BLaER1 treated with 17β-estradiol and CSF1 and Interleukin-3, amounts not matched to agents 10 nM and 100 nM (cell line): ENCODE data around the gene TWF2.

ENCODE experiments used
- H3K27ac ChIP-seq, 11 experiments: shearing (Covaris generic); formaldehyde crosslinking; 2 replicates each; pipeline ENCODE4 v1.8.1; 2022
- H3K27me3 ChIP-seq, 11 experiments: shearing (Covaris generic); formaldehyde crosslinking; 2 replicates each; pipeline ENCODE4 v1.8.1; 2022
- H3K36me3 ChIP-seq, 11 experiments: shearing (Covaris generic); formaldehyde crosslinking; 2 replicates each; pipeline ENCODE4 v1.8.1; 2022
- H3K4me1 ChIP-seq, 10 experiments: shearing (Covaris generic); formaldehyde crosslinking; 2 replicates each; pipeline ENCODE4 v1.8.1; 2022
- H3K4me2 ChIP-seq, 11 experiments: shearing (Covaris generic); formaldehyde crosslinking; 2 replicates each; pipeline ENCODE4 v1.8.1; 2022
- H3K4me3 ChIP-seq, 10 experiments: shearing (Covaris generic); formaldehyde crosslinking; 2 replicates each; pipeline ENCODE4 v1.8.1; 2022
- H3K9ac ChIP-seq, 11 experiments: shearing (Covaris generic); formaldehyde crosslinking; 2 replicates each; pipeline ENCODE4 v1.8.1; 2022
- H3K9me3 ChIP-seq, 11 experiments: shearing (Covaris generic); formaldehyde crosslinking; replicated peaks in 1 of 11; 2 replicates each; pipeline ENCODE4 v1.8.1; 2022
- H4K20me1 ChIP-seq, 11 experiments: shearing (Covaris generic); formaldehyde crosslinking; 2 replicates each; pipeline ENCODE4 v1.8.1; 2022
- Cebpa-rat ChIP-seq, 11 experiments: shearing (Covaris generic); IDR thresholded peaks; 2 replicates each; pipeline ENCODE4 v1.8.1; 2022

TWF2 gene

DNA sequence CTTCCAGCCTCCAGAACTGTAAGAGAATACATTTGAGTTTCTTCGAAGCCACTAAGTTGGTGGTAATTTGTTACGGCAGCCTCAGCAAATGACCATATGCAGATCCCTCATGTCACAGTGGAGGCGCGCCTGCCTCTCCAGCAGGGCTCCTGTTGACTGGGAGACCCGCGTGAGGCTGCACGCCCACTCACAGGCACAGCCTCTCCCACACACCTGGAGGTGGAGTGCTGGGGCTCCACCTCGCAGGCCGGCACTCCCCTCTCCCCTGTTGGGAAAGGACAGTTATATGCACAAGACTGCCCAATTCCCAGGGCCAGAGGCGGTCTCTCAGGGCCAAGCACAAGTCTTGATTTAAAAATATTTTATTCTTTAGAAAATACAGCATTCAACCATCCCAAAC is 10.7 kb downstream of the TWF2 start:
- peak overlapping the region in 8 of 11 experiments; percentile 80 to 100 (median 98); a peak in 15 of 22 replicates for H3K4me2 ChIP-seq
- H3K9ac ChIP-seq, result peak overlapping the region in 5 of 11 experiments; percentile 11 to 84 (median 42); a peak in 8 of 22 replicates
- H4K20me1 ChIP-seq, result peaks cover 14 to 78% (median 48%) of the 10 kb centered on the region in 11 experiments
- no peak for TF ChIP-seq Cebpa-rat (IDR thresholded peaks at IDR 0.05)
- H3K4me3 ChIP-seq, result no peak overlapping the region
- H3K9me3 ChIP-seq, result no peaks in the 10 kb centered on the region
- H3K27ac ChIP-seq, result peak overlapping the region in 4 of 11 experiments; percentile 93 to 97 (median 95); a peak in 8 of 22 replicates
- H3K36me3 ChIP-seq, result peaks cover 37 to 64% (median 48%) of the 10 kb centered on the region in 11 experiments
- peaks cover 62 to 100% (median 96%) of the 10 kb centered on the region in 10 experiments for H3K4me1 ChIP-seq
- H3K27me3 ChIP-seq, result no peaks in the 10 kb centered on the region

GRCh38 chr3:52227766-52228165 is 11.2 kb downstream of the TWF2 start:
- H3K4me3 ChIP-seq, result no peak overlapping the region
- H4K20me1 ChIP-seq, result peaks cover 14 to 73% (median 43%) of the 10 kb centered on the region in 11 experiments
- peaks cover 37 to 60% (median 50%) of the 10 kb centered on the region in 11 experiments for H3K36me3 ChIP-seq
- H3K4me2 ChIP-seq, result peak overlapping the region in 10 of 11 experiments; percentile 63 to 100 (median 97); a peak in 17 of 22 replicates
- no peaks in the 10 kb centered on the region for H3K27me3 ChIP-seq
- H3K4me1 ChIP-seq, result peaks cover 62 to 100% (median 96%) of the 10 kb centered on the region in 10 experiments
- peak overlapping the region in 9 of 11 experiments; percentile 20 to 86 (median 75); a peak in 14 of 22 replicates for H3K9ac ChIP-seq
- no peaks in the 10 kb centered on the region for H3K9me3 ChIP-seq
- H3K27ac ChIP-seq, result peak overlapping the region in 8 of 11 experiments; percentile 61 to 97 (median 90); a peak in 13 of 22 replicates
- no peak for TF ChIP-seq Cebpa-rat (IDR thresholded peaks at IDR 0.05)

DNA sequence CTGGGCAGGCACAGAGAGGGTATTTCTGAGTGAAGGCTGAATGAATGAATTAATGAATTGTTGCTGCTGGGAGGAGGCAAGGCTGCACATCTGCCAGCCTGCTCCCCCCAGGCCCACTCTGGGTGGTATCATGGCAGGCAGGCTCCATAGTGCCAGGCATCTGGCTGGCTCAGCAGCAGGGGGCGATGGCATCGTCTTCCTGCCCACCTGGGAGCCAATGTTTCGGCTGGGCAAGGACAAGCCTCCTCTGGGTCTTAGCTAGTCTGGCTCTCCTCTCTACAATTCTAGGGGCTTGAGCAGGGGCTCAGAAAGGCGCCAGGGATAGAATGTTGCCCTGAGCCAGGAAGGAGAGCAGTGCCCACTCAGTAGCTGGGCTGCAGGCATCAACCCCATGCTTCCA is 11.8 kb downstream of the TWF2 start:
- Histone ChIP-seq H3K4me1 (peaks cover 56 to 100% (median 96%) of the 10 kb centered on the region in 10 experiments), H3K4me3 (no peak overlapping the region), H4K20me1 (peaks cover 10 to 70% (median 37%) of the 10 kb centered on the region in 11 experiments; a peak in 21 of 22 replicates), H3K9ac (peak overlapping the region in 10 of 11 experiments; percentile 20 to 86 (median 72); a peak in 15 of 22 replicates), H3K9me3 (no peaks in the 10 kb centered on the region), H3K4me2 (peak overlapping the region in 10 of 11 experiments; percentile 63 to 100 (median 97); a peak in 19 of 22 replicates), H3K36me3 (peaks cover 37 to 60% (median 47%) of the 10 kb centered on the region in 11 experiments), H3K27me3 (no peaks in the 10 kb centered on the region), H3K27ac (peak overlapping the region in 9 of 11 experiments; percentile 54 to 97 (median 87); a peak in 16 of 22 replicates)
- no peak for TF ChIP-seq Cebpa-rat (IDR thresholded peaks at IDR 0.05)

DNA sequence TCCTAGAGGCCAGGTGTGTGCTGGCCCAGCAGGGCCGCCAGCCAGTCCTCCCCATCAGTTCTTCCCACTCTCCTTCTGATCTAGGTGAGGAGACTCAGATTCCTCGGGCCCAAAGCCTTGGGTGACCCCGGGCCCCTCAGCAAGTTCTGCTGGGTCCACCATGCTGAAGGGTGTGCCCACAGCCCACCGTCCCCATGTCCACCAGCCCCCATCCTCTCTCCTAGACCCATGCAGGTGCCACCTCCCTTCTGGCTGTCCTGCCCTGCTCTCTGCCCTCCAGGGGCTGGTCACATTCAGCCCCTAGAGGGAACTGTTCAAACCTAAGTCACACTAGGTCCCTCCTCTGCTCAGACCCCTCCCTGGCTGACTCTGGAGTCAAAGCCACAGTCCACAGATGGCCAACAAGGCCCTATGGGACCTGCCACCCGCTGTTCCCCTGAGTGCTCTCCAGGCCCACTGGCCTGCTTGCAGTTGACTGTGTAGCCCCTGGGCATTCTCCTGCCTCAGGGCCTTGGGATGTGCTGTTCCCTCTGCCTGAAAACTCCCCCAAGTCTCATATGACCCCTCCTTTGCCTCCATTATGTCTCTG is 12.6 kb downstream of the TWF2 start:
- H3K27ac ChIP-seq, result peak overlapping the region in 10 of 11 experiments; percentile 44 to 97 (median 86); a peak in 20 of 22 replicates
- peaks cover 3 to 69% (median 29%) of the 10 kb centered on the region in 11 experiments; a peak in 19 of 22 replicates for H4K20me1 ChIP-seq
- peak overlapping the region; percentile 63 to 100 (median 96) for H3K4me2 ChIP-seq
- no peaks in the 10 kb centered on the region for H3K9me3 ChIP-seq
- H3K4me3 ChIP-seq, result peak overlapping the region in 7 of 10 experiments; percentile 1 to 55 (median 33); a peak in 11 of 20 replicates
- TF ChIP-seq Cebpa-rat (IDR thresholded peaks at IDR 0.05), result no peak; a peak in 1 of 22 replicates
- peaks cover 48 to 100% (median 96%) of the 10 kb centered on the region in 10 experiments for H3K4me1 ChIP-seq
- no peaks in the 10 kb centered on the region for H3K27me3 ChIP-seq
- peak overlapping the region in 10 of 11 experiments; percentile 22 to 86 (median 72); a peak in 17 of 22 replicates for H3K9ac ChIP-seq
- peaks cover 36 to 61% (median 45%) of the 10 kb centered on the region in 11 experiments for H3K36me3 ChIP-seq

DNA sequence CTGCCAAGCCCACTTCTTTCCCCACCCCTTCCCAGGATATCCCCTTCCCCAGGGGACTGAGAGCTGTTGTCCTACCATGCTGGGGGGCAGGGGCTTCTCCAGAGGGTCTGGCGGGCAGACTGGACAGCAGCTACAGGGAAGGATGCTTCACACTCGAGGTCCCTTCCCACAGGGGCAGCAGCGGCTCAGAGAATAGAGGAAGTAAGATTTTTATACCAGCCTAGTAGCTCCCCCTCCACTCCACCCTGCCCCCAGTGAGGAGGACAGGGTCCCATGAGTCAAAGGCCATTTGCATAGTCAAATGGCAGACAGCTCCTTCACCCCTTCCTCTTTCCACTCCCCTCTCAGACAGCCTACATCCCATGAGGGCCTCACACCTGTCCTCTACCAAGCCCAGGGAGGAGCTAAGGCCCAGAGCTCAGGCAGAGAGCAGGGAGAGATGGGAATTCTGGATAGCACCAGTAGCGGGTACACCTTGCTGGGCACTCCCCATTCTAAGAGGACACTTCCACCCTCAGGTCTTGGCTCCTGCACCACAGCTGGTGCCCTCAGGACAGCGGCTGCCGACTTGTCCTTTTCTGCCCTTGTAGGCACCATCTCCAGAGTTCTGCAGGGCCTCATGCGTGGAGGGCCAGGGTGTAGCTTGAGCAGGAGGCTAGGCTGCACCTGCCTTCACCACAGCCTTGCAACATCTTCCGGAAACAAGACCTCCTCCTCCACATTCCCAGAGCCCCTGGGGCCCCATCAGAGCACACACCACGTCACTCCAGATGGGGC is 13.3 kb downstream of the TWF2 start, which contains the start of gene TLR9:
Gene TLR9 (minus strand): TSS at position 194 of the 777 bp plus-strand sequence. CDS start 116 bp downstream, at position 78.
- peaks cover 0 to 68% (median 22%) of the 10 kb centered on the region in 11 experiments; a peak in 17 of 22 replicates for H4K20me1 ChIP-seq
- H3K27ac ChIP-seq, result peak within 1 kb of the TSS in 10 of 11 experiments; percentile 44 to 97 (median 86); a peak in 20 of 22 replicates
- peak within 1 kb of the TSS; percentile 63 to 100 (median 96) for H3K4me2 ChIP-seq
- peak within 1 kb of the TSS; percentile 38 to 86 (median 68); a peak in 19 of 22 replicates for H3K9ac ChIP-seq
- peaks cover 29 to 61% (median 38%) of the 10 kb centered on the region in 11 experiments for H3K36me3 ChIP-seq
- H3K4me3 ChIP-seq, result peak within 1 kb of the TSS in 8 of 10 experiments; percentile 18 to 61 (median 54); a peak in 15 of 20 replicates
- H3K27me3 ChIP-seq, result no peaks in the 10 kb centered on the region
- TF ChIP-seq Cebpa-rat (IDR thresholded peaks at IDR 0.05), result peak in 6 of 11 experiments; percentile 30 to 89 (median 84); a peak in 10 of 22 replicates
- peaks cover 47 to 100% (median 97%) of the 10 kb centered on the region in 10 experiments for H3K4me1 ChIP-seq
- H3K9me3 ChIP-seq, result no peaks in the 10 kb centered on the region

GRCh38 chr3:52223449-52224408 is 15.2 kb downstream of the TWF2 start:
- peaks cover 0 to 50% (median 7%) of the 10 kb centered on the region in 11 experiments; a peak in 13 of 22 replicates for H4K20me1 ChIP-seq
- peak overlapping the region in 9 of 11 experiments; percentile 41 to 86 (median 75); a peak in 15 of 22 replicates for H3K9ac ChIP-seq
- peak overlapping the region in 8 of 10 experiments; percentile 18 to 61 (median 54); a peak in 12 of 20 replicates for H3K4me3 ChIP-seq

More at GRCh38 chr3:52223449-52224408, 15.2 kb downstream of the TWF2 start:
- peak overlapping the region in 9 of 11 experiments; percentile 54 to 97 (median 87); a peak in 17 of 22 replicates for H3K27ac ChIP-seq
- TF ChIP-seq Cebpa-rat (IDR thresholded peaks at IDR 0.05), result no peak
- H3K4me1 ChIP-seq, result peaks cover 59 to 98% (median 97%) of the 10 kb centered on the region in 10 experiments
- H3K36me3 ChIP-seq, result peaks cover 10 to 42% (median 19%) of the 10 kb centered on the region in 11 experiments
- peak overlapping the region; percentile 63 to 100 (median 96) for H3K4me2 ChIP-seq
- no peaks in the 10 kb centered on the region for H3K27me3 ChIP-seq
- H3K9me3 ChIP-seq, result no peaks in the 10 kb centered on the region
